Fibroblast of lung (primary cell): ENCODE results near the gene TEDDM1. TPM values are rescaled to one million over a fixed set of nuclear protein-coding genes. Genes with fewer than 3 reads are reported as not detected.

Source experiments
- DNase-seq, 2 donors: peaks; one replicate each; pipeline versions ENCODE4 v3.0.0 to v3.0.0-alpha.2; 2010; ENCODE audit warnings: low read depth in 2 of 2
- H2AFZ ChIP-seq: 2 replicates; pipeline ENCODE4 v1.5.1; 2012; ENCODE audit warnings: low read length, control low read depth, inconsistent platforms
- H3K27ac ChIP-seq: 2 replicates; pipeline ENCODE4 v1.5.1; 2011; ENCODE audit warnings: low read length, control low read depth; ENCODE audit not compliant: insufficient read depth
- H3K27me3 ChIP-seq: 2 replicates; pipeline ENCODE4 v1.5.1; 2011; ENCODE audit warnings: mild to moderate bottlenecking, low read length; ENCODE audit not compliant: control insufficient read depth, insufficient read depth
- H3K36me3 ChIP-seq: 2 replicates; pipeline ENCODE4 v1.5.1; 2011; ENCODE audit warnings: low read length; ENCODE audit not compliant: control insufficient read depth, insufficient read depth
- H3K4me1 ChIP-seq: 2 replicates; pipeline ENCODE4 v1.5.1; 2011; ENCODE audit warnings: low read length; ENCODE audit not compliant: control insufficient read depth, insufficient read depth; ENCODE audit errors: extremely low read depth
- H3K4me2 ChIP-seq: 2 replicates; pipeline ENCODE4 v1.5.1; 2011; ENCODE audit warnings: low read length, control low read depth; ENCODE audit not compliant: insufficient read depth; ENCODE audit errors: extremely low read depth
- H3K4me3 ChIP-seq, 4 experiments: fragments of 200-600 bp in 1 of 4; sonication (generic) in 1 of 4; replicated peaks in 1 of 4; 2 replicates each; pipeline ENCODE4 v1.5.1; 2011 to 2016; ENCODE audit warnings: low read length in 4 of 4, low read depth in 3 of 4, mild to moderate bottlenecking in 3 of 4, control low read depth in 2 of 4, inconsistent platforms in 1 of 4, mixed read lengths in 1 of 4; ENCODE audit not compliant: insufficient read depth in 1 of 4; ENCODE audit errors: control extremely low read depth in 1 of 4
- H3K79me2 ChIP-seq: 2 replicates; pipeline ENCODE4 v1.5.1; 2012; ENCODE audit warnings: mild to moderate bottlenecking, low read length, inconsistent platforms; ENCODE audit not compliant: control insufficient read depth, insufficient read depth
- H3K9ac ChIP-seq: 2 replicates; pipeline ENCODE4 v1.5.1; 2011; ENCODE audit warnings: mild to moderate bottlenecking, low read length, control low read depth; ENCODE audit not compliant: insufficient read depth
- H3K9me3 ChIP-seq: 2 replicates; pipeline ENCODE4 v1.5.1; 2012; ENCODE audit warnings: low read depth, low read length; ENCODE audit not compliant: control insufficient read depth, insufficient read depth
- H4K20me1 ChIP-seq: 2 replicates; pipeline ENCODE4 v1.5.1; 2011; ENCODE audit warnings: low read length; ENCODE audit not compliant: control insufficient read depth, insufficient read depth; ENCODE audit errors: extremely low read depth
- EZH2 ChIP-seq: IDR thresholded peaks from 2 replicates; pipeline ENCODE4 v1.5.1; 2012; ENCODE audit warnings: low read length, control low read depth, mild to moderate bottlenecking; ENCODE audit errors: missing control alignments
- polyA plus RNA-seq, 2 donors: library from polyadenylated mRNA; depleted of rRNA in 1 of 2; stranded (reverse) in 1 of 2; unstranded in 1 of 2; fragments of >200 nt; gene quantifications; 2 replicates each; pipeline ENCODE4 v1.2.1, GENCODE V29; 2011 to 2012; ENCODE audit warnings: missing spikeins in 1 of 2
- total RNA-seq: library from RNA; depleted of rRNA; stranded (reverse); fragments of >200 nt; gene quantifications from 2 replicates; pipeline ENCODE4 v1.2.1, GENCODE V29; 2014
- TF ChIP-seq, protein P1 (sequence below), 2 donors: IDR thresholded peaks in 1 of 2; conservative IDR thresholded peaks in 1 of 2; 1 replicate in 1 of 2; 2 replicates in 1 of 2; pipeline ENCODE4 v1.5.1; 2011 to 2012; ENCODE audit warnings: low read length in 2 of 2, control low read depth in 1 of 2, inconsistent platforms in 1 of 2, low read depth in 1 of 2, mild to moderate bottlenecking in 1 of 2

The TEDDM1 gene
- total and polyA plus RNA-seq, 2 donors (not counting 1 experiment from before 2014, with no cell fraction given), result not detected

DNA sequence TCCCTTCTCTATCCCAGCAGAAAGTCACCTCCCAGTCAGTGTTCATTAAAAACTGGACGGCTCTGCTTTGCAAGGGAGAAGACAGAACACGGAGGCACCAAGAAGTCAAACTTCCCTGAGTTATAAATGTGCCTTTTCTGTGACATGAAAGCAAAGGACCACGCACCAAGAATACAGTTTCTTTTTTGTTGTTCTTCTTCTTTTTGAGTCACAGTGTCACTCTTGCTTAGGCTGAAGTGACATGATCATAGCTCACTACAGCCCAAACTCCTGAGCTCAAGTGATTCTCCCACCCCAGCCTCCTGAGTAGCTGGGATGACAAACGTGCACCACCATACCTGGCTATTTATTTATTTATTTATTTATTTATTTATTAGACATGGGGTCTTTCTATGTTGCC, 31.6 kb downstream of the TEDDM1 start:
- Histone ChIP-seq H3K4me3 (no peak overlapping the region), H3K27ac (no peak overlapping the region), H3K4me1 (no peaks in the 10 kb centered on the region), H3K9me3 (no peaks in the 10 kb centered on the region), H3K4me2 (no peak overlapping the region), H3K9ac (no peak overlapping the region), H2AFZ (no peak overlapping the region), H3K36me3 (no peaks in the 10 kb centered on the region), H3K79me2 (no peaks in the 10 kb centered on the region), H3K27me3 (no peaks in the 10 kb centered on the region), H4K20me1 (no peaks in the 10 kb centered on the region)
- TF ChIP-seq EZH2, result no peak
- TF ChIP-seq, protein P1, sequence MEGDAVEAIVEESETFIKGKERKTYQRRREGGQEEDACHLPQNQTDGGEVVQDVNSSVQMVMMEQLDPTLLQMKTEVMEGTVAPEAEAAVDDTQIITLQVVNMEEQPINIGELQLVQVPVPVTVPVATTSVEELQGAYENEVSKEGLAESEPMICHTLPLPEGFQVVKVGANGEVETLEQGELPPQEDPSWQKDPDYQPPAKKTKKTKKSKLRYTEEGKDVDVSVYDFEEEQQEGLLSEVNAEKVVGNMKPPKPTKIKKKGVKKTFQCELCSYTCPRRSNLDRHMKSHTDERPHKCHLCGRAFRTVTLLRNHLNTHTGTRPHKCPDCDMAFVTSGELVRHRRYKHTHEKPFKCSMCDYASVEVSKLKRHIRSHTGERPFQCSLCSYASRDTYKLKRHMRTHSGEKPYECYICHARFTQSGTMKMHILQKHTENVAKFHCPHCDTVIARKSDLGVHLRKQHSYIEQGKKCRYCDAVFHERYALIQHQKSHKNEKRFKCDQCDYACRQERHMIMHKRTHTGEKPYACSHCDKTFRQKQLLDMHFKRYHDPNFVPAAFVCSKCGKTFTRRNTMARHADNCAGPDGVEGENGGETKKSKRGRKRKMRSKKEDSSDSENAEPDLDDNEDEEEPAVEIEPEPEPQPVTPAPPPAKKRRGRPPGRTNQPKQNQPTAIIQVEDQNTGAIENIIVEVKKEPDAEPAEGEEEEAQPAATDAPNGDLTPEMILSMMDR (conservative IDR thresholded peaks at IDR 0.05 in 1 of 2, IDR thresholded peaks at IDR 0.05 in 1 of 2; ENCODE audit: low read depth in 1 of 2, low read length in 2 of 2), result no peak
- DNase-seq, result no peak

DNA sequence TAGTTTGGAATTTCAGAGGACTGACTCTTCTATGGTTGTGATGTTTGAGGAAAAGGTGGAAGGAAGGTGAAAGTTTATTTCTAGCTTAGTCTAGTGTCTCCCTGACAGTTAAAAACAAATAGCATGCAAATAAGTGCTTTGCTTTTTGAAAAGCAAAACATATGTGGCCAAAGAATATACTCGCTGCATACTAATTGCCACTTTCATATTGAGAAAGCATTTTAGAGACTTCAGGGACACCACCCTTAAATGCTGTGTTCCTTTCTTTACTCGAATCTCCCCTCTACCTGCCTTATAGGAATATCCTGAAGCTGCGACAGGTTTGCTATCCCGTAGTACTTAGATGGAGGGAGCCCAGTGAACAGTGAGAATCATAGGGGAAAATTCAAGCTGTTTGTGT, 32.1 kb downstream of the TEDDM1 start:
- H3K4me1 ChIP-seq, result no peaks in the 10 kb centered on the region
- no peak overlapping the region for H3K27ac ChIP-seq
- H3K36me3 ChIP-seq, result no peaks in the 10 kb centered on the region
- H3K4me3 ChIP-seq, result no peak overlapping the region
- H3K79me2 ChIP-seq, result no peaks in the 10 kb centered on the region
- no peaks in the 10 kb centered on the region for H3K27me3 ChIP-seq
- no peak overlapping the region for H3K9ac ChIP-seq
- no peak for TF ChIP-seq EZH2
- TF ChIP-seq, protein P1 (conservative IDR thresholded peaks at IDR 0.05 in 1 of 2, IDR thresholded peaks at IDR 0.05 in 1 of 2; ENCODE audit: low read depth in 1 of 2, low read length in 2 of 2), result no peak
- no peak overlapping the region for H3K4me2 ChIP-seq
- H3K9me3 ChIP-seq, result no peaks in the 10 kb centered on the region
- H4K20me1 ChIP-seq, result no peaks in the 10 kb centered on the region
- DNase-seq, result no peak
- no peak overlapping the region for H2AFZ ChIP-seq

DNA sequence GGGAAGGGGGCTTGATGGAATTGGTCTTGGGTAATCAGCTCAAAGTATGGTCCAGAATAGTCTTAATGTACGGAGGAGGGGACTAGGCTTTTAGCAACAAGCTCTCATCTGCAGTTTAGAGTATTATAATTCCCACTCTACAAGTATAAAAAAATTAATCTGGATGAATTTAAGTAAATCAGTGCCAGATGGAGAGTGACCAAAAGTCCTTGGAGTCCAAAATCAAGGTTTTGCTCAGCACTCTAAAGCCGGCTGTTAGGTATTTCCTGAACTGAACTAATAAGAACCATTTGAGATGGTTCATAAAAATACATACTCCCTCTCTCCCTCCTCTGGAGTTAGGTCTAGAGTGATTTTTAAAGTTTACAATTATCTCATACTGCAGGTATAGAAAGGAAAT, 32.5 kb downstream of the TEDDM1 start:
- H3K4me2 ChIP-seq, result no peak overlapping the region
- H3K36me3 ChIP-seq, result no peaks in the 10 kb centered on the region
- DNase-seq, result no peak
- no peaks in the 10 kb centered on the region for H3K9me3 ChIP-seq
- TF ChIP-seq EZH2, result no peak
- TF ChIP-seq, protein P1 (conservative IDR thresholded peaks at IDR 0.05 in 1 of 2, IDR thresholded peaks at IDR 0.05 in 1 of 2; ENCODE audit: low read depth in 1 of 2, low read length in 2 of 2), result no peak
- H3K9ac ChIP-seq, result no peak overlapping the region
- H3K79me2 ChIP-seq, result no peaks in the 10 kb centered on the region
- no peak overlapping the region for H2AFZ ChIP-seq
- H3K27me3 ChIP-seq, result no peaks in the 10 kb centered on the region
- no peak overlapping the region for H3K4me3 ChIP-seq
- no peak overlapping the region for H3K27ac ChIP-seq
- no peaks in the 10 kb centered on the region for H4K20me1 ChIP-seq
- no peaks in the 10 kb centered on the region for H3K4me1 ChIP-seq
